ENCODE results near the gene CYB561.
A peak's percentile ranks its signal among the peaks of the same experiment; 100 is the strongest.

Gene CYB561

GRCh38 chr17:63477480-63478440 is 31.7 kb upstream of the CYB561 start:
- Histone ChIP-seq H3K4me1 (ENCODE audit: control insufficient read depth, insufficient read depth, low read length) (peaks cover 13% of the 10 kb centered on the region), H3K36me3 (ENCODE audit: control insufficient read depth in 2 of 2, insufficient read depth in 1 of 2, low read length in 2 of 2) (no peaks in the 10 kb centered on the region), H3K27ac (ENCODE audit: extremely low read depth, low read depth, low read length) (peak overlapping the region; percentile 61; the same call in 1 of the 2 replicates), H3K9me3 (ENCODE audit: control insufficient read depth, insufficient read depth, low read depth, low read length) (no peaks in the 10 kb centered on the region), H3K4me3 (ENCODE audit: low read depth, low read length) (peak overlapping the region; percentile 36)
- ChIA-PET POLR2A (interaction anchor here (1.4 to 2.1 kb wide), 3 partner anchors 52 to 144 kb away, joined by 5 to 10 read pairs (median 6); partner anchors contain the start of genes DCAF7 and MAP3K3), CTCF (interaction anchor here (0.6 to 8.1 kb wide), 28 partner anchors 9 to 690 kb away, joined by 3 to 159 read pairs (median 6); partner anchors contain the start of genes DCAF7 and MAP3K3)
- TF ChIP-seq GFI1B (tag by site-specific recombination; IDR thresholded peaks at IDR 0.05) (no peak), ZSCAN18 (tag by site-specific recombination; IDR thresholded peaks at IDR 0.05) (no peak), GLIS1 (tag by site-specific recombination; IDR thresholded peaks at IDR 0.05) (peak; percentile 80), HOXA7 (CRISPR knock-in tag; IDR thresholded peaks at IDR 0.05; ENCODE audit: borderline replicate concordance) (no peak), ZSCAN4 (tag by site-specific recombination; IDR thresholded peaks at IDR 0.05) (no peak), ZBTB10 (tag by site-specific recombination; IDR thresholded peaks at IDR 0.05) (peak; percentile 78), GLIS2 (tag by site-specific recombination; IDR thresholded peaks at IDR 0.05) (peak; percentile 67), ZBTB26 (tag by site-specific recombination; optimal IDR thresholded peaks at IDR 0.05) (peak; percentile 75), ZNF341 (tag by site-specific recombination; IDR thresholded peaks at IDR 0.05; ENCODE audit: low read depth) (peak; percentile 66), ZNF423 (tag by site-specific recombination; IDR thresholded peaks at IDR 0.05) (peak; percentile 89), ZNF335 (tag by site-specific recombination; conservative IDR thresholded peaks at IDR 0.05) (peak; percentile 92), ZNF610 (tag by site-specific recombination; IDR thresholded peaks at IDR 0.05; ENCODE audit: borderline replicate concordance) (peak; percentile 60; the same call in 1 of the 2 replicates), WT1 (tag by site-specific recombination; IDR thresholded peaks at IDR 0.05) (peak; percentile 16; the same call in 1 of the 2 replicates), TCF7L2 (IDR thresholded peaks at IDR 0.05; ENCODE audit: borderline replicate concordance, low read depth, low read length) (no peak), BCL6B (tag by site-specific recombination; IDR thresholded peaks at IDR 0.05) (peak; percentile 69), ZNF223 (tag by site-specific recombination; IDR thresholded peaks at IDR 0.05) (peak; percentile 52; the same call in 1 of the 2 replicates), ZNF140 (tag by site-specific recombination; IDR thresholded peaks at IDR 0.05) (no peak), GLI2 (tag by site-specific recombination; IDR thresholded peaks at IDR 0.05; ENCODE audit: borderline replicate concordance, low read depth) (no peak), ZBTB20 (tag by site-specific recombination; IDR thresholded peaks at IDR 0.05) (peak; percentile 97), ZBTB48 (tag by site-specific recombination; IDR thresholded peaks at IDR 0.05) (no peak; the same call in none of the 2 replicates), ZNF211 (tag by site-specific recombination; IDR thresholded peaks at IDR 0.05; ENCODE audit: low read depth) (no peak), ZFP69B (tag by site-specific recombination; IDR thresholded peaks at IDR 0.05) (0 out of 2 replicates have a peak, but pooled peaks have one; percentile 27), SP7 (tag by site-specific recombination; IDR thresholded peaks at IDR 0.05) (peak; percentile 35; the same call in 1 of the 2 replicates), ZNF449 (tag by site-specific recombination; IDR thresholded peaks at IDR 0.05) (peak; percentile 49; the same call in 1 of the 2 replicates), ZBTB17 (tag by site-specific recombination; IDR thresholded peaks at IDR 0.05) (peak; percentile 51), ZEB2 (tag by site-specific recombination; IDR thresholded peaks at IDR 0.05) (peak; percentile 63; the same call in 1 of the 2 replicates)
